Measurements from ENCODE around the gene FDX2. TPM values are rescaled to one million over a fixed set of nuclear protein-coding genes. Genes with fewer than 3 reads are reported as not detected.
A peak's percentile ranks its signal among the peaks of the same experiment; 100 is the strongest.
"Not testable (repeated sequence)": the region's sequence is repeated elsewhere in the genome, so short reads cannot be mapped to it uniquely, and the experiment has no call there.

Gene FDX2
- total RNA-seq, 1 donor from 2014 or later = 23.3 TPM

DNA sequence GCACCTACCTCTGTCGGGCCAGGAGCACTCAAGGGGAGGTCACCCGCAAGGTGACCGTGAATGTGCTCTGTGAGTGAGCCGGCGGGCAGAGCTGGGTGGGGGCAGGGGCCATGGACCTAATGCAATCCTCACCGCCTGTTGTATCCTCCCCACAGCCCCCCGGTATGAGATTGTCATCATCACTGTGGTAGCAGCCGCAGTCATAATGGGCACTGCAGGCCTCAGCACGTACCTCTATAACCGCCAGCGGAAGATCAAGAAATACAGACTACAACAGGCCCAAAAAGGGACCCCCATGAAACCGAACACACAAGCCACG, 30.9 kb downstream of the FDX2 start:
- H3K9me3 Mint-ChIP-seq = no peaks in the 10 kb centered on the region
- no peak overlapping the region for H3K4me3 Mint-ChIP-seq
- H3K27me3 Mint-ChIP-seq = peaks cover 63% of the 10 kb centered on the region
- no peak for DNase-seq (ENCODE audit: extremely low spot score, unreplicated experiment)
- peaks cover 8% of the 10 kb centered on the region for H3K36me3 Mint-ChIP-seq
- no peak overlapping the region for H3K27ac Mint-ChIP-seq
- TF ChIP-seq, protein P1, sequence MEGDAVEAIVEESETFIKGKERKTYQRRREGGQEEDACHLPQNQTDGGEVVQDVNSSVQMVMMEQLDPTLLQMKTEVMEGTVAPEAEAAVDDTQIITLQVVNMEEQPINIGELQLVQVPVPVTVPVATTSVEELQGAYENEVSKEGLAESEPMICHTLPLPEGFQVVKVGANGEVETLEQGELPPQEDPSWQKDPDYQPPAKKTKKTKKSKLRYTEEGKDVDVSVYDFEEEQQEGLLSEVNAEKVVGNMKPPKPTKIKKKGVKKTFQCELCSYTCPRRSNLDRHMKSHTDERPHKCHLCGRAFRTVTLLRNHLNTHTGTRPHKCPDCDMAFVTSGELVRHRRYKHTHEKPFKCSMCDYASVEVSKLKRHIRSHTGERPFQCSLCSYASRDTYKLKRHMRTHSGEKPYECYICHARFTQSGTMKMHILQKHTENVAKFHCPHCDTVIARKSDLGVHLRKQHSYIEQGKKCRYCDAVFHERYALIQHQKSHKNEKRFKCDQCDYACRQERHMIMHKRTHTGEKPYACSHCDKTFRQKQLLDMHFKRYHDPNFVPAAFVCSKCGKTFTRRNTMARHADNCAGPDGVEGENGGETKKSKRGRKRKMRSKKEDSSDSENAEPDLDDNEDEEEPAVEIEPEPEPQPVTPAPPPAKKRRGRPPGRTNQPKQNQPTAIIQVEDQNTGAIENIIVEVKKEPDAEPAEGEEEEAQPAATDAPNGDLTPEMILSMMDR (conservative IDR thresholded peaks at IDR 0.05) = no peak
- peaks cover 6% of the 10 kb centered on the region for H3K4me1 Mint-ChIP-seq (ENCODE audit: unreplicated experiment)

DNA sequence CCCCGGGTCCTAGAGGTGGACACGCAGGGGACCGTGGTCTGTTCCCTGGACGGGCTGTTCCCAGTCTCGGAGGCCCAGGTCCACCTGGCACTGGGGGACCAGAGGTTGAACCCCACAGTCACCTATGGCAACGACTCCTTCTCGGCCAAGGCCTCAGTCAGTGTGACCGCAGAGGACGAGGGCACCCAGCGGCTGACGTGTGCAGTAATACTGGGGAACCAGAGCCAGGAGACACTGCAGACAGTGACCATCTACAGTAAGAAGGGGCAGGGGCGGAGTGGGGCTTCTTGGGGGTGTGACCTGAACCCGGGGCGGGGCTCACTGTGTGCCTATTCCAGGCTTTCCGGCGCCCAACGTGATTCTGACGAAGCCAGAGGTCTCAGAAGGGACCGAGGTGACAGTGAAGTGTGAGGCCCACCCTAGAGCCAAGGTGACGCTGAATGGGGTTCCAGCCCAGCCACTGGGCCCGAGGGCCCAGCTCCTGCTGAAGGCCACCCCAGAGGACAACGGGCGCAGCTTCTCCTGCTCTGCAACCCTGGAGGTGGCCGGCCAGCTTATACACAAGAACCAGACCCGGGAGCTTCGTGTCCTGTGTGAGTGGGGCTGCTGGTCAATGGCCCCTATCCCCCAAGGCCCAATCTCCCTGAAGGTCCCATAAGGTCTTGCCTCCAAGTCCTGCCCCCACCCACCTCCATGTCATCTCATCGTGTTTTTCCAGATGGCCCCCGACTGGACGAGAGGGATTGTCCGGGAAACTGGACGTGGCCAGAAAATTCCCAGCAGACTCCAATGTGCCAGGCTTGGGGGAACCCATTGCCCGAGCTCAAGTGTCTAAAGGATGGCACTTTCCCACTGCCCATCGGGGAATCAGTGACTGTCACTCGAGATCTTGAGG, 31.5 kb downstream of the FDX2 start:
- no peaks in the 10 kb centered on the region for H3K9me3 Mint-ChIP-seq
- peaks cover 61% of the 10 kb centered on the region for H3K27me3 Mint-ChIP-seq
- DNase-seq (ENCODE audit: extremely low spot score, unreplicated experiment) = no peak
- no peak overlapping the region for H3K4me3 Mint-ChIP-seq
- H3K36me3 Mint-ChIP-seq = peaks cover 8% of the 10 kb centered on the region
- no peak overlapping the region for H3K27ac Mint-ChIP-seq
- TF ChIP-seq, protein P1 (conservative IDR thresholded peaks at IDR 0.05) = no peak
- peaks cover 8% of the 10 kb centered on the region for H3K4me1 Mint-ChIP-seq (ENCODE audit: unreplicated experiment)

DNA sequence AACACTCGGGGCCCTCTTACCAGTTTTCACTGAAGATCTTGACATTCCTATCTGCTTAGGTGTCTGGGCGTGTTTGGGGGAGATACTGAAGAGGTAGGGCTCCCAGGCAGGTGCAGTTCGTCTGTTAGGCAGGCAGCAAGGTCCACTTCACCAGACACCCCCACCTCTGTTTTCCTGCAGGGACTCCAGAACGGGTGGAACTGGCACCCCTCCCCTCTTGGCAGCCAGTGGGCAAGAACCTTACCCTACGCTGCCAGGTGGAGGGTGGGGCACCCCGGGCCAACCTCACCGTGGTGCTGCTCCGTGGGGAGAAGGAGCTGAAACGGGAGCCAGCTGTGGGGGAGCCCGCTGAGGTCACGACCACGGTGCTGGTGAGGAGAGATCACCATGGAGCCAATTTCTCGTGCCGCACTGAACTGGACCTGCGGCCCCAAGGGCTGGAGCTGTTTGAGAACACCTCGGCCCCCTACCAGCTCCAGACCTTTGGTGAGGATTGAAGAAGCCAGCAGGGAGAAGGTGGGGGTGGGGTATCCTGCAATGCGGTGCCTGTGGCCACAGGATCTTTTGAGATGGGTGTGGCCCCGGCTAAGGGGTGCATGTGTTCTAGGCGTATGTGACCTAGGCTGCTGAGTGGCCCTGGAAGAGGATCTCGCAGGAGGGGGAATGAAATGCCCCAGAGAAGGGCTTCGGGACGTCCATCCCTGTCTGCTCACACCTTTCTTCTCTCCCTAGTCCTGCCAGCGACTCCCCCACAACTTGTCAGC, 32.3 kb downstream of the FDX2 start:
- Mint-ChIP-seq H3K36me3 (peaks cover 8% of the 10 kb centered on the region), H3K4me3 (peak overlapping the region; percentile 22), H3K27ac (peak overlapping the region; percentile 70), H3K27me3 (peaks cover 57% of the 10 kb centered on the region), H3K9me3 (no peaks in the 10 kb centered on the region), H3K4me1 (ENCODE audit: unreplicated experiment) (peaks cover 4% of the 10 kb centered on the region)
- TF ChIP-seq, protein P1 (conservative IDR thresholded peaks at IDR 0.05) = no peak
- DNase-seq (ENCODE audit: extremely low spot score, unreplicated experiment) = no peak

DNA sequence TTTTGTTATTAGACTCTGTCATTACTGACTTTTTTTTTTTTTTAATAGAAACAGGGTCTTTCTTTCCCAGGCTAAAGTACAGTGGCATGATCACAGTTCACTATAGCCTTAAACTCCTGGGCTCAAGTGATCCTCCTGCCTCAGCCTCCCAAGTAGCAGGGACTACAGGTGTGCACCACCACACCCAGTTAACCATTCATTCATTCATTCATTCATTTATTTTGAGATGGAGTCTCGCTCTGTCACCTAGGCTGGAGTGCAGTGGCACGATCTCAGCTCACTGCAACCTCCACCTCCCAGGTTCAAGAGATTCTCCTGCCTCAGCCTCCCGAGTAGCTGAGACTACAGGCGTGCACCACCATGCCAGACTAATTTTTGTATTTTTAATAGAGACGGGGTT, 33.8 kb downstream of the FDX2 start:
- H3K4me3 Mint-ChIP-seq; H3K4me1 Mint-ChIP-seq (ENCODE audit: unreplicated experiment); H3K9me3 Mint-ChIP-seq; H3K27ac Mint-ChIP-seq; DNase-seq (ENCODE audit: extremely low spot score, unreplicated experiment); H3K36me3 Mint-ChIP-seq: not testable (repeated sequence)
- peaks cover 43% of the 10 kb centered on the region for H3K27me3 Mint-ChIP-seq

- Mint-ChIP-seq H3K4me3 (no peak overlapping the region), H3K9me3 (no peaks in the 10 kb centered on the region)
Observed at GRCh38 chr19:10279737-10280442, 35.9 kb downstream of the FDX2 start.

More at GRCh38 chr19:10279737-10280442, 35.9 kb downstream of the FDX2 start:
- H3K4me1 Mint-ChIP-seq (ENCODE audit: unreplicated experiment) = peaks cover 3% of the 10 kb centered on the region
- DNase-seq (ENCODE audit: extremely low spot score, unreplicated experiment) = no peak
- no peaks in the 10 kb centered on the region for H3K36me3 Mint-ChIP-seq
- peak overlapping the region; percentile 14 for H3K27ac Mint-ChIP-seq
- TF ChIP-seq, protein P1 (conservative IDR thresholded peaks at IDR 0.05) = no peak
- H3K27me3 Mint-ChIP-seq = peaks cover 22% of the 10 kb centered on the region

Measured in type B pancreatic cell (in vitro differentiated cells).